Right ventricle myocardium inferior (tissue), 1 donor: Measurements from ENCODE around the gene SAA4. TPM values are rescaled to one million over a fixed set of nuclear protein-coding genes. Genes with fewer than 3 reads are reported as not detected.
"Not testable (repeated sequence)": the region's sequence is repeated elsewhere in the genome, so short reads cannot be mapped to it uniquely, and the experiment has no call there.

Experiments used
- ATAC-seq: fragments of 200-7000 bp; cut with Tn5 transposase; one replicate; pipeline ENCODE4 v1.9.1; 2020; ENCODE audit warnings: mild to moderate bottlenecking, moderate library complexity
- DNase-seq: peaks from one replicate; pipeline ENCODE4 v3.0.0; 2021; ENCODE audit errors: missing footprints
- intact Hi-C: fragments of 100-400 bp; cut with DNase I; formaldehyde crosslinking; loops from one replicate; pipeline ENCODE4 v1.11.0; 2022
- long read RNA-seq: library from polyadenylated mRNA; unstranded; transcript quantifications from one replicate; pipeline ENCODE4 v2.0.0, GENCODE V29; 2021
- total RNA-seq: library from RNA; stranded (reverse); fragmentation: NEBNext Ultra II Directional; extraction: Animal tissue kit (Norgen Biotek cat#: 25700); gene quantifications from one replicate; pipeline ENCODE4 v1.2.1, GENCODE V29; 2021
- donor health status: DM: no; HTN: yes; CAD: no; lungs with severe emphysema.

Gene SAA4
- total RNA-seq, result not detected
- long read RNA-seq, result 0 reads

DNA sequence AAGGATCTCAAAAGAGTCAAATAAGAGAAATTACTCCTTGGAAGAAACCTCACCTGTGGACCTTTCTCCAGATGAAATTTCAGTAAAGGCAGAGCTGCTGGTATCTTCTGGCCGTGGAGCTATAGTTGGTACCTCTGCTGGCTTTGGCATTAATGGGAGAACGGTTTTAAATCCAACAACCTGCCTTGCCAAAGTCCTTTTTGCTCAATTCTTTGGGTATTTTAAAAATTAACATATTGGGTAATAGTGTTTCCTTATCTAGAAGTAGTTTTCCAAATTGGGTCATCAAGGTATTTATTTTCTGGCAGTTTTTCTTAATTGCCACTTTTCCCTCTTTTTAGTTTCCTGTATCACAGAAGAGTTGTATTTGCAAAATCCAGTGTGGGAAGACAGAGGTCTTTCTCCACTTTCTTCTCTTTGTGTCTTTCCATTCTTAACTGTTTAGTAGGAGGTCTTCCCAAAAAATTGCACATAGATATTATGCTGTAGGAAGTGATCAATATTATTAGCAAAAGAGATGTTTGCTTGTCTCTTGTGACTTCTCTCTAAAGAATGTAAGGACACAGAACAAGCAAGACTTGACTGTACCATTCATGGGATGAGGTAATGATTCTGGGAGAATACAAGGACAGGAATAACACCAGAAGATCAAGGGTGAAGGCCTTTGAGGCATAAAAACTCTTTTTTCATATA is at the start of gene SAA4:
TSS of gene SAA4 (minus strand) at position 139 of the 693 bp plus-strand sequence. CDS start 876 bp downstream, outside the sequence.
- intact Hi-C loops, result no loop called here
- ATAC-seq, result no peak
- no peak for DNase-seq

GRCh38 chr11:18285841-18286240 is 49.2 kb upstream of the SAA4 start:
- ATAC-seq (no peak), DNase-seq (no peak)
- intact Hi-C loops, result no loop called here

GRCh38 chr11:18282626-18283025 is 46.0 kb upstream of the SAA4 start:
- ATAC-seq, result no peak
- intact Hi-C loops, result no loop called here

DNA sequence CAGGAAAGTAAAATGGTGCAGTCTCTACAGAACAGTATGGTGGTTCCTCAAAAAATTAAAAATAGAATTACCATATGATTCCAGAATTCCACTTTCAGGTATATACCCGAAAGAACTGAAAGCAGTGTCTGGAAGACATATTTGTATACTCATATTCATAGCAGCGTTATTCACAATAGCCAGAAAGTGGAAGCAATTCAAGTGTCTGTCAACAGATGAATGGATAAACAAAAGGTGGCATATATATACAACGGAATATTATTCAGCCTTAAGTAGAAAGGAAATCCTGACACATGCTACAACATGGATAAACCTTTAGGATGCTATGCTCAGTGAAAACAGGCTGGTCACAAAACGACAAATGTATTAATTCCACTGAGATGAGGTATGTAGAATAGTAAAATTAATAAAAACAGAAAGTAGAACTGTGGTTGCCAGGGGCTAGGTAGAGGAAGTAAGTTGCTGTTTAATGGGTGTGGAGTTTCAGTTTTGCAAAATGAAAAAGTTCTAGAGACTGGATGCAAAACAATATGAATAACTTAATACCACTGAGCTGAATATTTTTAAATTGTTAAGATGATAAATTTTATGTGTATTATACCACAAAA is 43.9 kb upstream of the SAA4 start:
- intact Hi-C loops, result no loop called here
- ATAC-seq (no peak), DNase-seq (no peak)

More at GRCh38 chr11:18282626-18283025, 46.0 kb upstream of the SAA4 start:
- DNase-seq, result no peak

DNA sequence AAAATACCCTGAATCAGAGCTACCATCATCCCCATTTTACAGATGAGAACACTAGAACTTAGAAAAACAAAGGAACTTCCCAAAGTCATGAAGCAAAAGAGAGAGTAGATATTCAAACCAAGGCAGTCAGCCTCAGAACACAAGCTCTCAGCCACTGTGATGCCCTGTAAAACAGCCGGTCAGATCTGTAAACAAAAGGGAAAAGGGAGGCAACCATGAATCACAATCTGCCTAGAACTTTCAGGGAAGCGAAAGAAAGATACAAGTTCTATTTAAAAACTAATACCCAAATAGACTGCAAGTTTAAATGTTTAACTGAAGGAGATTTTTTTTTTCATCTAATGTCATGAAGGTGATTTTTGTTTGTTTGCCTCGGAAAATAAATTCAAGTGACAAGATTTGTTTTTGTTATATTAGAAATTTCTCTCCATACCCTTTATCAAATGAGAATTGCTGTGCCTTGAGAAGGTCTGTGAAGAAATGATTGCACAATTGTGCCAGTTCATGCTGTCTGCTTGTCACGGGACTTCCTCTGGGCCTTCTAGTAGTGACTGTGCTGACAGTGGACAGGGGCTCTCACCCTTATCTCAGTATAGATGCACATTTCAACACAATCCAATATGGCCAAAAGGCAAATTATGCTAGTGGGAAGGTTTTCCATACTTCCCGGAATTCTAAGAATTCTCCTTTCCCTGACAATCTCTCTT is 41.1 kb upstream of the SAA4 start:
- intact Hi-C loops, result no loop called here
- ATAC-seq (peak; percentile 54), DNase-seq (no peak)

GRCh38 chr11:18271206-18271605 is 34.6 kb upstream of the SAA4 start:
- ATAC-seq (no peak), DNase-seq (no peak)
- intact Hi-C loops, result no loop called here

- ATAC-seq (no peak), DNase-seq (no peak)
- intact Hi-C loops, result no loop called here
These were observed 33.5 kb upstream of the SAA4 start for GRCh38 chr11:18270102-18270501.

- DNase-seq, ATAC-seq, intact Hi-C loops: not testable (repeated sequence)
These were observed 32.6 kb upstream of the SAA4 start for GRCh38 chr11:18269252-18269651.

GRCh38 chr11:18267335-18268133 is 30.9 kb upstream of the SAA4 start:
- ATAC-seq, DNase-seq, intact Hi-C loops: not testable (repeated sequence)

DNA sequence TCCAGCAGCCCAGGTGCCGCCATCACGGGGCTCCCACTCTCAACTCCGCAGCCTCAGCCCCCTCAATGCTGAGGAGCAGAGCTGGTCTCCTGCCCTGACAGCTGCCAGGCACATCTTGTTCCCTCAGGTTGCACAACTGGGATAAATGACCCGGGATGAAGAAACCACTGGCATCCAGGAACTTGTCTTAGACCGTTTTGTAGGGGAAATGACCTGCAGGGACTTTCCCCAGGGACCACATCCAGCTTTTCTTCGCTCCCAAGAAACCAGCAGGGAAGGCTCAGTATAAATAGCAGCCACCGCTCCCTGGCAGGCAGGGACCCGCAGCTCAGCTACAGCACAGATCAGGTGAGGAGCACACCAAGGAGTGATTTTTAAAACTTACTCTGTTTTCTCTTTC is 29.3 kb upstream of the SAA4 start, which contains the start of gene SAA1:
TSS of gene SAA1 (plus strand) at position 316 of the 400 bp plus-strand sequence. CDS start 624 bp downstream, outside the sequence.
- ATAC-seq (no peak), DNase-seq (no peak)
- intact Hi-C loops, result no loop called here

GRCh38 chr11:18264677-18265555 is 28.3 kb upstream of the SAA4 start:
- ATAC-seq, result no peak
- no peak for DNase-seq
- intact Hi-C loops, result no loop called here

GRCh38 chr11:18264035-18264434 is 27.4 kb upstream of the SAA4 start:
- ATAC-seq (no peak), DNase-seq (no peak)
- intact Hi-C loops, result no loop called here

DNA sequence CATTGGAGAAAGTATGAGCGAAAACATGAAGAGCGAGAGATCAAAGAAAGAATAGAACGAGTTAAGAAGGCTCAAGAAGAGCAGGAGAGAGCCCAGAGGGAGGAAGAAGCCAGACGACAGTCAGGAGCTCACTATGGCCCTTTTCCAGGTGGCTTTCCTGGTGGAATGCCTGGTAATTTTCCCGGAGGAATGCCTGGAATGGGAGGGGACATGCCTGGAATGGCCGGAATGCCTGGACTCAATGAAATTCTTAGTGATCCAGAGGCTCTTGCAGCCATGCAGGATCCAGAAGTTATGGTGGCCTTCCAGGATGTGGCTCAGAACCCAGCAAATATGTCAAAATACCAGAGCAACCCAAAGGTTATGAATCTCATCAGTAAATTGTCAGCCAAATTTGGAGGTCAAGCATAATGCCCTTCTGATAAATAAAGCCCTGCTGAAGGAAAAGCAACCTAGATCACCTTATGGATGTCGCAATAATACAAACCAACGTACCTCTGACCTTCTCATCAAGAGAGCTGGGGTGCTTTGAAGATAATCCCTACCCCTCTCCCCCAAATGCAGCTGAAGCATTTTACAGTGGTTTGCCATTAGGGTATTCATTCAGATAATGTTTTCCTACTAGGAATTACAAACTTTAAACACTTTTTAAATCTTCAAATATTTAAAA is 26.2 kb upstream of the SAA4 start:
- DNase-seq, ATAC-seq, intact Hi-C loops: not testable (repeated sequence)

DNA sequence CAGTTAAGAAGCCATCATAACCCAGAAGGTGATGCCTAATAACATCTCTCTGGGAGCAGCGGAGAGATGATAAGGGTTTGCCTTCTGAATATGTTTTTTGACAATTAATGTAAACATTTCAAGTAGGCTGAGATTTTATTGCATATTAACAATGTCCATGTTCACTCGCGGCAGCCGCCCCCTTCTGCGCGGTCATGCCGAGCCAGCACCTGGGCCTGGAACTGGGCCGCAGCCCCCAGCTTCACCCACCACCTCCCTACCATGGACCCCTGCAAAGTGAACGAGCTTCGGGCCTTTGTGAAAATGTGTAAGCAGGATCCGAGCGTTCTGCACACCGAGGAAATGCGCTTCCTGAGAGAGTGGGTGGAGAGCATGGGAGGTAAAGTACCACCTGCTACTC is 25.1 kb upstream of the SAA4 start:
- DNase-seq (no peak), ATAC-seq (no peak)
- intact Hi-C loops, result no loop called here

DNA sequence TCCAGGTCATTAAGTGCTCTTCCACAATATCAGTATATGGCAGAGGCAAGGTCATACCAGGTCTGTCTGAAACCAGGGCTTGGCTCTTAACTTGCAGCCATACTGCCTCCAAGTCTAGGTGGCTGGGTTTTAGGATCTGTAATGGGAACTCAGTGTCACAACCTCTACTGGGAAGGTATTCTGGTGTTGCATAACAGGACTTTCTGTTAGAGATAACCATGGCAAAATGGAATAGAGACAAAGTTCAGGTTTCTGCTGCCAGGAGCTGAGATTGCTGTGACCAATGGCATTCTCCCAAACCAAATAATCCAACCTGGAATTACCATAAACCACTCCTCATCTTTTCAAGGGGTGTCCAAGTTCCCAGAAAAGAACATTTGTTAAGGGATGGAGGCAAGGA is 22.7 kb upstream of the SAA4 start:
- no peak for ATAC-seq
- DNase-seq, result no peak
- intact Hi-C loops, result no loop called here

GRCh38 chr11:18254781-18255361 is 18.3 kb upstream of the SAA4 start:
- intact Hi-C loops, result no loop called here
- DNase-seq (no peak), ATAC-seq (no peak)

- no peak for ATAC-seq
- intact Hi-C loops, result no loop called here
- DNase-seq, result no peak
These were observed 17.3 kb upstream of the SAA4 start for GRCh38 chr11:18253778-18254338.
